GM19193 (cell line): ENCODE results near the gene TCF4.

Source experiments
- POLR2A ChIP-seq: IDR thresholded peaks from 4 replicates; pipeline ENCODE4 v1.6.1; 2011; ENCODE audit not compliant: insufficient read depth, insufficient read length; ENCODE audit errors: extremely low read depth

Gene TCF4

GRCh38 chr18:55592572-55592971 is 4.6 kb upstream of the TCF4 start:
- no peak for TF ChIP-seq POLR2A

- TF ChIP-seq POLR2A = no peak
Measured at GRCh38 chr18:55592106-55592505, 4.1 kb upstream of the TCF4 start.

- peak; percentile 75 for TF ChIP-seq POLR2A
Measured at GRCh38 chr18:55589625-55590291, 1.8 kb upstream of the TCF4 start.

- TF ChIP-seq POLR2A = no peak
Measured at GRCh38 chr18:55588870-55589595, 1.0 kb upstream of the TCF4 start.

GRCh38 chr18:55587418-55588110 is 428 bp downstream of the TCF4 start:
- no peak for TF ChIP-seq POLR2A

- no peak for TF ChIP-seq POLR2A
Measured at GRCh38 chr18:55585920-55586561, 2.0 kb downstream of the TCF4 start.

- no peak for TF ChIP-seq POLR2A
Measured at GRCh38 chr18:55585065-55585919, 2.7 kb downstream of the TCF4 start.

- TF ChIP-seq POLR2A = no peak
Measured at GRCh38 chr18:55584201-55584600, 3.8 kb downstream of the TCF4 start.

GRCh38 chr18:55582325-55582724 is 5.7 kb downstream of the TCF4 start:
- no peak for TF ChIP-seq POLR2A

- no peak for TF ChIP-seq POLR2A
Measured at GRCh38 chr18:55579501-55580270, 8.3 kb downstream of the TCF4 start.

- TF ChIP-seq POLR2A = no peak
Measured at GRCh38 chr18:55577812-55578539, 10.0 kb downstream of the TCF4 start.

- TF ChIP-seq POLR2A = no peak
Measured at GRCh38 chr18:55576001-55576400, 12.0 kb downstream of the TCF4 start.

GRCh38 chr18:55575066-55575465 is 12.9 kb downstream of the TCF4 start:
- TF ChIP-seq POLR2A = no peak
